HUES6 (cell line): Measurements from ENCODE around the gene CMIP.
A peak's percentile ranks its signal among the peaks of the same experiment; 100 is the strongest.

ENCODE experiments used
- H3K27ac ChIP-seq: 2 replicates; pipeline ENCODE4 v1.7.0; 2013; ENCODE audit warnings: low read depth, mild to moderate bottlenecking, low read length, inconsistent platforms
- H3K27me3 ChIP-seq: 2 replicates; pipeline ENCODE4 v1.6.1; 2013; ENCODE audit warnings: low read length; ENCODE audit not compliant: control insufficient read depth, insufficient read depth
- H3K36me3 ChIP-seq: 2 replicates; pipeline ENCODE4 v1.6.1; 2013; ENCODE audit warnings: low read length; ENCODE audit not compliant: control insufficient read depth, insufficient read depth
- H3K4me1 ChIP-seq: 2 replicates; pipeline ENCODE4 v1.6.1; 2013; ENCODE audit warnings: low read length; ENCODE audit not compliant: control insufficient read depth, insufficient read depth
- H3K4me3 ChIP-seq: 2 replicates; pipeline ENCODE4 v1.5.1; 2013; ENCODE audit warnings: low read depth, low read length
- H3K9ac ChIP-seq: one replicate; pipeline ENCODE4 v1.6.1; 2013; ENCODE audit warnings: mild to moderate bottlenecking, low read length
- H3K9me3 ChIP-seq: 2 replicates; pipeline ENCODE4 v1.6.1; 2013; ENCODE audit warnings: low read depth, low read length; ENCODE audit not compliant: control insufficient read depth, insufficient read depth

The CMIP gene

DNA sequence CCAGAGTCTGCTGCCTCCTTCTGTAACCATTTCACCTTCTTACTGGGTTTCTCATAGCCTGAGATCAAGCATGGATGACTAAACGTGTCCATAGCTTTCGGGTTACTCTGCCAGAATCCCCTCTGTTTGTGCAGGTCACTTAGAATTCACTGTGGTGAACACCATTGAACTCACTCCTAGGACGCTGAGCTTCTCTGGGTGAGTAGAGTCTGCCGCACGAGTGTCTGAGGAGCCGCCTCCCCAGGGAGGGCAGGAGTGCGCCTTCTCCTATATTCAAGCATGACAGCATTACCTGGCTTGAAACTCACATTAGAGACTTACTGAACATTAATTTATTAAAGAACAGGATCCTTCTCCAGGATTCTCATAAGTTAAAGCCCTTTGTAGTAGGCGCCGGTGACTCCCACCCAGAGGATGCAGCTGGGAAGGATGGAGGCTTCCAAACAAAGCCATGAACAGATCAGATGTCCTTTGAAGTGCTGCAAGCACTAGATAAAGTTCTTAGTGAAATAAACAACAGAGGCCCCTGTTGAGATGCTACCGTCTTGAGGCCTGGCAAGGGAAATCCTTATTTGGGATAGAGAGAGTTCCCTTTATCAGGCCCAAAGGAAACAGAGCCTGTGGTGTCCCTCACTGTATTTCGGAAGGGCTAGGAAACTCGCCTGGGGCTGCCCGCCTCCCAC is 189.9 kb downstream of the CMIP start:
- Histone ChIP-seq H3K4me3 (no peak overlapping the region), H3K36me3 (no peaks in the 10 kb centered on the region), H3K9me3 (no peaks in the 10 kb centered on the region), H3K4me1 (peaks cover 61% of the 10 kb centered on the region), H3K9ac (peak overlapping the region; percentile 22), H3K27me3 (no peaks in the 10 kb centered on the region), H3K27ac (peak overlapping the region; percentile 73; the same call in 1 of the 2 replicates)

DNA sequence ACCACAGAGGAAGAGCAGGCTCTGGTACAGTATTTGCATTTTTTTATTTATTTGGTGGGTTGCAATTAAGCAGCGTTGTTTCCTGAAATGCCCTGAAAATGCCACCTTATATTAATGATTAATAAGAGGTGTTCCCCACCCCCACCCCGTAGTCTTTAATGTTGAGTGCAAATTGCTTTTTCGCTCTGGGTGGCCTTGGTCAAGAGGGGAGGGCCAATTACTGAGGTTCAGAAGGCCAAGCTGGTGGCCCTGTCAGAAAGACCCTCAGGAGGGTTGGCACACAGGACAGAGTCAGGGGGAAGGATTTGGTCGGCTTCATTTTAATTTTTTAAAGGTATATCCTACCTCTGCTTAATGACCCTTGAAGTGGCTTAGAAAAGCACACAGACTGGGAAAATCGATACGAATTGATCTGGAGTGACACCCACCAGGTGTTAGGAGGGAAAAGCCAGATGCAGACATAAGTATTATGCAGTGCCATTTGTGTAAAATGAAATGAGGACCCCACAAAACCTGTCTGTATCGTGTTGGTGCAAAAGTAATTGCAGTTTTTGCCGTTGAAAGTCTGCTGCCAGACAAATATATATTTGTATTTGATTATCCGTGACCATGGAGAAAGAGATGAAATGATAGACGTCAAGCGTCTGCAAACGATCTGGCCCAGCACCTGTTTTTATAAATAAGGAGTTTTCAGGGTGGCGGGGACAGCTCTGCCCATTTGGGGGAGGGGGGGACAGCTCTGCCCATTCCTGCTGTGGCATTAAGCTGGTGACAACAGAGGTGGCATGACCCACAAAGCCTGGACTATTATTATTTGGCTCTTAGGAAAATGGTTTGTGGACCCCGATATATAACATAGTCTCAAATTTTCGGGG is 190.7 kb downstream of the CMIP start:
- Histone ChIP-seq H3K36me3 (no peaks in the 10 kb centered on the region), H3K27ac (peak overlapping the region; percentile 73; the same call in 1 of the 2 replicates), H3K9ac (no peak overlapping the region), H3K4me3 (no peak overlapping the region), H3K4me1 (peaks cover 56% of the 10 kb centered on the region), H3K27me3 (no peaks in the 10 kb centered on the region), H3K9me3 (no peaks in the 10 kb centered on the region)

DNA sequence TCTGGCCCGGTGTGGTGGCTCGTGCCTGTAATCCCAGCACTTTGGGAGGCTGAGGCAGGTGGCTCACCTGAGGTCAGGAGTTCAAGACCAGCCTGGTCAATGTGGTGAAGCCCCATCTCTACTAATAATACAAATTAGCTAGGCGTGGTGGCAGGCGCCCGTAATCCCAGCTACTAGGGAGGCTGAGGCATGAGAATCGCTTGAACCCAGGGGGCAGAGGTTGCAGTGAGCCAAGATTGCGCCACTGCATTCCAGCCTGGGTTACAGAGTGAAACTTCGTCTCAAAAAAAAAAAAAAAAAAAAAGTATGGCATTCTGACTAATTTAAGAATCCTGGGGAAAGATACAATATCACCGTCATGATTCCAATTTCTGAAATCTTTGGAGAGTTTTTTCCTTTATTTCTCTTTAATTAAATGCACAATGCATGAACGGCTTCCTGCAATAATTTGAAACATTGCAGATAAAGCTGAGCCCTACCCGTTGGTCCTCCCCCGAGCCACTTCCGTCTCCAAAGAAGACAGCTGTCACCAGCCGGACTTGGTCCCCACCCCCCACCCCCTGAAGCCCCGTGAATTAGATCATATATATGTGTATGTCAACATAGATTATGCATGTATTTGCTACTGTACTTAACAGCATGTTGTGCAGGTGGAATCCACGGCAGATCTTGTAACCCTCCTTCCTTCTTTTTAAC is 191.8 kb downstream of the CMIP start:
- Histone ChIP-seq H3K9me3 (no peaks in the 10 kb centered on the region), H3K4me1 (peaks cover 49% of the 10 kb centered on the region), H3K27ac (no peak overlapping the region), H3K36me3 (no peaks in the 10 kb centered on the region), H3K4me3 (no peak overlapping the region), H3K9ac (no peak overlapping the region), H3K27me3 (no peaks in the 10 kb centered on the region)

GRCh38 chr16:81637336-81638235 is 193.0 kb downstream of the CMIP start:
- Histone ChIP-seq H3K4me1 (peaks cover 41% of the 10 kb centered on the region), H3K9ac (no peak overlapping the region), H3K4me3 (no peak overlapping the region), H3K27ac (no peak overlapping the region), H3K36me3 (no peaks in the 10 kb centered on the region), H3K9me3 (no peaks in the 10 kb centered on the region), H3K27me3 (no peaks in the 10 kb centered on the region)

- Histone ChIP-seq H3K4me3 (no peak overlapping the region), H3K27ac (no peak overlapping the region), H3K27me3 (no peaks in the 10 kb centered on the region), H3K9me3 (no peaks in the 10 kb centered on the region), H3K9ac (no peak overlapping the region), H3K36me3 (no peaks in the 10 kb centered on the region), H3K4me1 (peaks cover 32% of the 10 kb centered on the region)
Observed at GRCh38 chr16:81638286-81638945, 193.8 kb downstream of the CMIP start.

DNA sequence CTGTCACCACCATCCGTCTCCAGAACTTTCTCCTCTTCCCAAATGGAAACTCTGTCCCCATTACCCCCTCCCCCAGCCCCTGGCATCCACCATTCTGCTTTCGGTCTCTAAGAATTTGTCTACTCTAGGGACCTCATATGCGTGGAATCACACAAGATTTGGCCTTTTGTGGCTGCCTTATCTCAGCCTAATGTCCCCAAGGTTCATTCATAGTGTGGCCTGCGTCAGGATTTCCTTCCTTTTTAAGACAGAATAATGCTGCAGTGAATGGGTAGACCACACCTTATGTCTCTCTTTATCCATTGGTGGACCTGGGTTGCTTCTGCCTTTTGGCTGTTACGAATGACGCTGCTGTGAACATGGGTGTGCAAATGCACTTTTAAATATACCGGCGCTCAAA is 194.7 kb downstream of the CMIP start:
- H3K4me3 ChIP-seq = no peak overlapping the region
- H3K27ac ChIP-seq = no peak overlapping the region
- H3K9me3 ChIP-seq = no peaks in the 10 kb centered on the region
- H3K27me3 ChIP-seq = no peaks in the 10 kb centered on the region
- H3K36me3 ChIP-seq = no peaks in the 10 kb centered on the region
- no peak overlapping the region for H3K9ac ChIP-seq
- peaks cover 23% of the 10 kb centered on the region for H3K4me1 ChIP-seq

GRCh38 chr16:81639931-81640680 is 195.5 kb downstream of the CMIP start:
- 0 out of 2 replicates have a peak overlapping the region, but pooled peaks have one; percentile 5 for H3K27ac ChIP-seq
- H3K36me3 ChIP-seq = no peaks in the 10 kb centered on the region
- peaks cover 23% of the 10 kb centered on the region for H3K4me1 ChIP-seq
- H3K9me3 ChIP-seq = no peaks in the 10 kb centered on the region
- H3K27me3 ChIP-seq = no peaks in the 10 kb centered on the region
- no peak overlapping the region for H3K9ac ChIP-seq
- no peak overlapping the region for H3K4me3 ChIP-seq

DNA sequence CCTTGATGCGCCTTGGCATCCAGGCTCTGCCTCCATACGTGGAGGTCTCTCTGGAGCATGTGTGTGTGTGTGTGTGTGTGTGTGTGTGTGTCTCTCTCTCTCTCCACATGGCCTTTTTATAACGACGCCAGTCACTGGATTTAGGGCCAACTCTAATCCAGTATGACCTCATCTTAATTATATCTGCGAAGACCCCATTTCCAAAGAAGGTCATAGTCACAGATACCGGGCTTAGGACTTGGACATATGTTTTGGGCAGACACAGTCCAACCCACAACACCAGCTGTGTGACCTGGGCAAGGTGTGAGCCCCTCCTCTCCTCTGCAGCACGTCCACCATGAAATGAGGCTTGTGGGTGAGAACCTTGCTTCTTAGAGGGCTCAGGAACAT is 196.1 kb downstream of the CMIP start:
- H3K27ac ChIP-seq = no peak overlapping the region

DNA sequence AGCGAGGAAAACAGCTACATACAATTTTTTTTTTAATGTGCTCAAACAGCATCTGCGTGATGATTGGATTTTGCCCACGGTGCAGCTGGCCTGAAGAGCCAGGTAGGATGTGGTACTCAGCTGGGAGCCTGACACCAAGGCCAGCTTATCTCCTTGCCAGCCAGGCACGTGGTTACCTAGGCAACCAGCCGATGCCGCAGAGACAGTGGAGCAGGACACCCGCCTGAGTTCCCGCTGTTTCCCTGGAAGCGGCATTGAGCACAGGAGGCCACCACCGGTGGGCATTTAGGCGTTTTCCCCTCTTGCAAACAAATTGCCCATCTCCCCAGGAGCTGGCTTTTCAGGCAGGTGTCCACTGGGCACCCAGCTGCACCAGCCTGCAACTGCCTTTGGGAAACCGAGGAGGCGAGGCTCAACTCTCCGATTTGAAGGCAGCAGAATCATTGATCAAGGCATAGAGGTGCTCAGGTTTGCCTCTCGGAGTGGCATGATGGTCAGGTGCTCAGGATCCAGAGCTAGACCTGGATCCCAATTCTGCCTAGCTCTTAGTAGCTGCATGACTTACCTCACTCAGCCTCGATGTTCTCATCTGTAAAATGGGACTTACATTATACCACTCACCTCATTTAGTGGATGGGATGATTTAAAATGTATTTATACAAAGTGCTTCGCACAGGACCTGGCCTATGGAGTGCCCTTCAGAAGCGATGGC is 196.9 kb downstream of the CMIP start:
- Histone ChIP-seq H3K27ac (no peak overlapping the region), H3K9ac (no peak overlapping the region), H3K27me3 (no peaks in the 10 kb centered on the region), H3K36me3 (no peaks in the 10 kb centered on the region), H3K9me3 (no peaks in the 10 kb centered on the region), H3K4me3 (no peak overlapping the region), H3K4me1 (peaks cover 26% of the 10 kb centered on the region; the same call in 1 of the 2 replicates)

More for the DNA sequence above, 196.1 kb downstream of the CMIP start:
- Histone ChIP-seq H3K4me3 (no peak overlapping the region), H3K4me1 (peaks cover 26% of the 10 kb centered on the region; the same call in 1 of the 2 replicates), H3K36me3 (no peaks in the 10 kb centered on the region), H3K9me3 (no peaks in the 10 kb centered on the region), H3K27me3 (no peaks in the 10 kb centered on the region), H3K9ac (no peak overlapping the region)
